Measurements from ENCODE around the gene ANO8.
A peak's percentile ranks its signal among the peaks of the same experiment; 100 is the strongest.

The ANO8 gene

GRCh38 chr19:17341845-17342244 is 7.2 kb upstream of the ANO8 start:
- DNase-seq: no peak

DNA sequence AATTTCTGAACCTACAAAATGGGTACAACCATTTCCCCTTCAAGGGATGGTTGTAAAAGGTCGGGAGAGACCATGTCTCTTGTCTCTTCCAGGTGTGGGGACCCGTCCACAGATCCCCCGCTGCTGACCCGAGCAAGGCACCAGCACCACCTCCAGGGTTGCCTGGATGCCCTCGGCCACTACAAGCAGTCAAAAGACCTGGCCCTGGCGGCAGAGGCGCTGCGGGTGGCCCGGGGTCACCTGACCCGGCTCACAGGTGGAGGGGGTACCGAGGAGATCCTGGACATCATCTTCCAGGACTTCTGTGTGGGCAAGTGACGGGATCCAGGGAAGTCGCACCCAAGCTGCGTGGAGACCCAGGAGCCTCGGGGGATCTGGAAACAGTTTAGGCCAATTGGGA is 6.7 kb upstream of the ANO8 start:
- DNase-seq: no peak

GRCh38 chr19:17340871-17341357 is 6.3 kb upstream of the ANO8 start:
- no peak for DNase-seq

DNA sequence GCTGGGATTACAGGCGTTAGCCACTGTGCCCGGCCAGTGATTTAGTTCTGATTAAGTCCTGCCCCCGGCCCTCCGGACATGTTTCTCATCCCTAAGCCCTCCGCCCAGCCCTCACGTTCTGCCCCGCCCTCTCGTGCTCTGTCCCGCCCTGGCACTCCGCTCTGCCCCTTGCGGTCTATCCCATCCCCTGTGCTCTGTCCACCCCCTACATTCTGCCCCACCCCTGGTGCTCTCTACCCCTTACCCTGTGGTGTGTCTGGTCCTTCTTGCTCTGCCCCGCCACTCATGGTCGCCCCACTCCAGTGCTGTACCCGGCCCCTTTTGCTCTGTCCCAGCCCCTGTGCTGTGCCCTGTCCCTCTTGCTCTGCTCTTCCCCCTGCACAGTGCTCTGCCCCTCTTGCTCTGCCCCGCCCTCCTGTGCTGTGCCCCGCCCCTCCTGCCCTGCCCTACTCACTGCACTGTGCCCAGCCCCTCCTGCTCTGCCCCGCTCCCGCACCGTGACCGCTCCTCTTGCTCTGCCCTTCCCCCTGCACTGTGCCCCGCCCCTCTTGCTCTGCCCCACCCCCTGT is 5.7 kb upstream of the ANO8 start:
- no peak for DNase-seq

DNA sequence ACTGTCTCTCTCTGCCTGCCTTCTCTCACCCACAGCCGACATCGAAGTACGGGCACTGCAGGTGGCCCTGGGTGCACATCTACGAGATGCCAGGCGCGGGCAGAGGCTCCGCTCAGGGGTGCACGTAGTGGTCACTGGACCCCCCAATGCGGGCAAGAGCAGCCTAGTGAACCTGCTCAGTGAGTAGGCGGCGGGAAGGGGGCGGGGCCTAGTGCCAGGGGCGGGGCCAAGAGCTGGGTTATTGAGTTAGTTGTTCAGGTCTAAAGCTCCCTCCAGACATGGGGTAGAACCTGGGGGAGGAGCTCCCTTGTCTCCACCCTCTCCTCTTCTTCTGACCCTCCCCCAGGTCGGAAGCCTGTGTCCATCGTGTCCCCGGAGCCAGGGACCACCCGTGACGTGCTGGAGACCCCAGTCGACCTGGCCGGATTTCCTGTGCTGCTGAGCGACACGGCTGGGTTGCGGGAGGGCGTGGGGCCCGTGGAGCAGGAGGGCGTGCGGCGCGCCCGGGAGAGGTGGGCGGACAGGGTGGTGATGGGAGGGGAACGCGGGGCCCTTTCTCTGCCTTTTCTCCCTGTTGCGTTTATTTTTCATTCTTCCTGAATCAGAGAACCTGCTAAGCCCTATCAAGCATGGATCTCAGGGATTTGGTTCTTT is 4.6 kb upstream of the ANO8 start:
- no peak for DNase-seq

DNA sequence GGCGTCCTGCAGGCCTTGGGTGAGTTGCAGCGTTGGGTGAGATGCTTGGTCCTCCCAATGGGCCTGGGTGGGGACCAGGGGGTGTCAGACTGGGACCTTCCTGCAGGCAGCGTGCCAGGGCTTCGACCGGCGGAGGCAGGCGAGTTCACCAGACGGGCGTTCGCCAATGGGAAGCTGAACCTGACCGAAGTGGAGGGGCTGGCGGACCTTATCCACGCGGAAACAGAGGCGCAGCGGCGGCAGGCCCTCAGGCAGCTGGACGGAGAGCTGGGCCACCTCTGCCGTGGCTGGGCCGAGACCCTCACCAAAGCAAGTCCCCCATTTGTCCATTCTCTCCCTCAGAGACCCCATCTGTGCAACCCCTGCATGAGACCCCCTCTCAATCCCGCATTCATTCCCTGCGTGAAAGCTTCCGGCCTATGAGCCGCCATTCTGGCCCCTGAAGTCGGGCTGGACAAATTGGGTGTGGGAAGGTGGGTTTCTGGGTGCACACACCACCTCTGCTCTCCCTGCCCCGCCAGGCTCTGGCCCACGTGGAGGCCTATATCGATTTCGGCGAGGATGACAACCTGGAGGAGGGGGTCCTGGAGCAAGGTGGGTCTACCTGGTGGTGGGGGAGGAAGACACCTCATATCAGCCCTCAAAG is 3.9 kb upstream of the ANO8 start:
- no peak for DNase-seq

DNA sequence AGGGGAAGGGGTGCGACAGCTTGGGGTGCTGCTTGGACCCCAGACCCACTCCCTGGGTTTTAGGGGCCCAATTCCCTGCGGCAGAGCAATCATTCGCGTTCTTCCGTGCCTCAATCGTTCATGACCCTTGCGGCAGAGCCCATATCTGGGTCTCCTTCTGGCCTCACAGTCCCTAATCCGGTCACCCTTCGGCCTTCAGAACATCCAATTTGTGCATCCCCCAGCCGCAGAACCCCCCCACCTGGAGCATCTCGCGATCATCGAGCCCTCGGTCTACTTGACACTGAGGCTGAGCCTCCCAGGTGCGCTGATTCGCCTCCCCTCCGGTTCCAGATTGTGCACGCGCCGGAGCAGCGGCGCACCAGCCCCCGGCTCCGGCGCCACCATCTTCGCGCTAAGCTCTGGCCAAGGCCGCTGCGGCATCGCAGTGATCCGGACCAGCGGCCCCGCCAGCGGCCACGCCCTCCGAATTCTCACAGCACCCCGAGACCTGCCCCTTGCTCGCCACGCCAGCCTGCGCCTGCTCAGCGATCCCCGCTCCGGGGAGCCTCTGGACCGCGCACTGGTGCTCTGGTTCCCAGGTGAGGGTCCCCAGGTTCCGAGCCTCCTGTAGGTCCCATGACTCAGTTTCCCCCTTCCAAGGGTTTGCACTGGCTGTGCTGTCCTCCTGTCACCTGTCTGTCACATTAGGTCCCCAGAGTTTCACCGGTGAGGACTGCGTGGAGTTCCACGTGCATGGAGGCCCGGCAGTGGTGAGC is 3.2 kb upstream of the ANO8 start:
- DNase-seq: no peak

GRCh38 chr19:17336872-17337674 is 2.4 kb upstream of the ANO8 start, which contains the start of gene GTPBP3:
Gene GTPBP3 (plus strand): TSS chr19:17337553. CDS start chr19:17337612, 59 bp downstream.
- DNase-seq: peak; percentile 99

- no peak for DNase-seq
Observed at GRCh38 chr19:17335575-17335974, 920 bp upstream of the ANO8 start.

- peak; percentile 86 for DNase-seq
Observed at GRCh38 chr19:17333611-17334413, 843 bp downstream of the ANO8 start.

- DNase-seq: peak; percentile 59
Observed at GRCh38 chr19:17332677-17333581, 1.7 kb downstream of the ANO8 start.

DNA sequence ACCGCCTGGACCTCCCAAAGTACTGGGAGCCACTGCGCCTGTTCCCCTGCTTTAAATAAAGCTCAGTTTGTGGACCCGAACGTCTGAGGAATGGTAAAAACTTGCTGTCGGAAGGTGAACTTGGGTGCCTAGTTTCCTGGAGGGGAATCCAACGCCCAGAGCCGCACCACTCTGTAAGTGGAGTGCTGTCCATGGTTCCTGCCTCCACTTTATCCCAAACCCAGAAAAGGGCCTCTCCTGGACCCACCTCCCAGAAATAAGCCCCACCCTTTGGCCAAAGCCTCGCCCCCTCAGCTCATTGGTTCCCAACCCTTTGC is 2.3 kb downstream of the ANO8 start:
- DNase-seq: no peak

DNA sequence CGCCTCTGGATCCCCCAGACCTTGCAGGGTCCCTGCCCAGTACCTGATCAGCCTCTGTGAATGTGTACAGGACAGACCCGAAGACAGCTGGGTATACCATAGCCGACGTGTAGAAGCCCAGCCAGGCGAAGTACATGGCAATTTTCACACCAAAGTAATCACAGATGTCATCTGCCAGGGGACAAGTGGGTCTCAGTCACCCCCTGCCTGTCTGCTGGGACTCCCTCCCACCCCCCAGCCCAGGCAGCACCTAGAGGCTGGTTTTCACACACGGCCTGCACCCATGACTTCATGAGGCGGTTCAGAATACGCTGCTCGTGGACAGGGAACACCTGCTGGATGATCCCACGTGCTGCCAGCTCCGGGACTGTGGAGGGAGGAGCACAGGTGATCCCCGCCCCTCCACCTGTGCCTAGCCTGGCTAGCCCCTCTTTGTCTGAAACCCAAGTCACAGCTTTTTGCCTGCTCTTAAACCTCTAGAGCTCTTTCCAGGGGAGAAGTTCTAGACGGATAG is 3.6 kb downstream of the ANO8 start:
- DNase-seq: no peak

DNA sequence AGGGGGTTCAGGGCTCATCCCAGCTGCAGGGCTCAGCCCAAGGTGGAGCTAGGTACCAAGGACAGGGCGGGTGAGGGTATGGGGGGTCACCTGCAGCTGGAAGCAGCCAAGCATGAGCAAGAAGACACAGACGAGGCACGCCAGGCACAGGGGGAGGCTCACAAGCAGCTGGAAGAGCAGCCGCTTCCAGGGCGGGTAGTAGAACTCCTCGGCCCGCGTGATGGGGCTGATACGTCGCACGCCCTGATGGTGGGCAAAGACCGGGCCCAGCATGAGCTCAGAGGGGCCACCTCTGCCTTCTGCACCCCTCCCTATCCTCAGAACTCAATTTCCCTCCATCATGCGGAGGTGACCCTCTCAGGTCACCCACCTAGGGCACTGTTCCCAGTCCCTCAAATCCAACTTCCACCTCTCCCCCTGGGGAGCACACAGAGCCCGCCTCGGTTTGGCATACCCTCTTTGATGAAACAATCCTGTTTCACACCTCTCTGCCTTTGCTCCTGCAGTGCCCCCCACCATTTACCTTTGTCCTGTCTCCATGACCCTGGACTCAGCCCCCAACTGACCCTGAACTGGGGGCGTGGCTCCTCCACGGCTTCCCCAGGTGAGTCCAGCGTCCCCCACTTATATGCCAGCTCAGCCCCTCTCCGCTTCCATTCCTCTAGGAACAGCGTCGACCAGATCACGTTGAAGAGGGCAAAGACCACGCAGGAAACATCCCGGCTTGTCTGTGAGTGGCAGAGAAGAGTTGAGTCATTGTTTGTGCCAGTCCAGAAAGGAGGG is 4.2 kb downstream of the ANO8 start:
- no peak for DNase-seq

DNA sequence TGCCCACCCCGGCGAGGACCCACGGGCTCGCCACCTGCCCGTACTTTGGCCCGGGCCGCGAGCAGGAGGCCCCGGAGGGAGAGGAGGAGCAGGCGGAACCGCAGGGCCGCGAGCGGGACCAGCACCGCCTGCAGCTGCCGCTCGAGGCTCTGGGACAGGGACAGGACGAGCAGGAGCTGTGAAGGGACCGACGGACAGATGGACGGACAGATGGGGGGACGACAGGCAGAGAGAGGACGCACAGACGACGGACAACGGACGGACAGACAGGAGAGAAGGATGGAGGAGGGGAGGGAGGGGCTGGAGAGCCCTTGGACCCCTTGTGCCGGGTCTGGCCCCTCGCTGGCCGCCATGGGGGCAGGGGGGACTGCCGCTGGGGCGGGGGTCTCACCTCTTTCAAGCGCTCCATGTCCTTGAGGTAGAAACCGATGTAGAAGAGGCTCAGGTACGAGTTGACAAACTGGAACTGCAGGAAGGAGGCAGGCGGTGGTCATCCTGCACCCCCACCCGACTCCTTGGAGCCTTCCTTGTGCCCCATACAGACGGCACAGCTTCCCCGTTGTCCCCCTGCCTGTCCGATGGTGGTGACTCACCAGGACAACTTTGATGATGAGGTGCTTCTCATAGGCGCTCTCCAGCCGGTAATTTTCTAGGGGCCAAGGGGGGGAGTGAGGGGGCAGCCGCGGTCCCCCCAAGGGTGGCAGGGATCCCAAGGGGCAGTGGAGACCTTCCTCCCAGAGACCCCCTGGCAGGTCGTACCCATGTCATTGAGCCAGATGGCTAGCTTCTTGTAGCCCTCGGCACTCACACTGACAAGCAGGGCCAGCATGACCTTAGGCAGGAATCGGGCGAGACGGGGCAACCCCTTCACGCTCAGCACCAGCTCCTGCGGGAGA is 5.0 kb downstream of the ANO8 start:
- DNase-seq: no peak

DNA sequence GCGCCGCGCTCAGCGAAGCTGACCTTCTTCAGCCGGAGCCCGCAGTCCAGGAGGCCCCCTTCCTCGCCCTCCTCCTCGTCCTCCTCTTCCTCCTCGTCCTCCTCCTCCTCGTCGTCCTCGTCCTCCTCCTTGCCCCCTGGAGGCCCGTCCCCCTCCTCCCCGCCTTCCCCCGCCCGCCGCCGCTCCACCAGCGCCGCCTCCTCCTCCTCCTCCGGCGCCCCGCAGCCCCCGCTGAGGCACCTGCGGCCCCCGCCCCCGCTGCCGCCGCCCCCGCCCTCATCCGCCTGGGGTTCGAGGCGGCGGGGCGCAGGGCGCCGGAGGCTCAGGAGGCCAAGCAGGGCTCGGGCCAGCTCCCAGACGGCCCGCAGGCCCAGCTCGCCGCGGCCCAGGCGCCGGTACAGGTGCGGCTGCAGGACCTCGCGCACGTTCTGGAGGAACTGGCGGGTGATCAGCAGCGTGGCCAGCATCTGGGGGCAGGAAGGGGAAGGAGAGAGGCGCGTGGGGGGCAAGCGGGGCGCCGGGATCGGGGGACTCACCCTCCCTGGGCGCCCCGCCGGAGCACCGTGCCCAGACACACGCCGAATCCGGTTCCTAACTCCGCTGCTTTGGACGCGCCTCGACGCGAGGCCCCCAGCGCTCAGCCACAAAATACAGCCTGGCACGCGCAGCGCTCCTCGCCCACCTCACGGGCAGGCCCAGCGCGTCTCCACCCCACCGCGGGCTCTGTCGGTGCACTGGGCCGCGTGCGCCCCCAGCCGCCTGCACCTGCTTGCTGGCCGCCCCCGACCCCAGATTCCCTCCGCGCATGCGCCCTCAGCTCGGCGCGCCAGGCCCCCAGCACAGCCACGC is 5.9 kb downstream of the ANO8 start:
- no peak for DNase-seq

Data from fibroblast of skin of back (primary cell).